Body of pancreas (tissue), 4 donors: ENCODE results near the gene NACC2.

ENCODE experiments used
- POLR2A ChIP-seq, 3 donors: fragments of 450-650 bp; IDR thresholded peaks; one replicate each; pipeline ENCODE4 v1.6.1; 2016; ENCODE audit warnings: antibody characterized with exemption in 3 of 3, mild to moderate bottlenecking in 2 of 3
- TF ChIP-seq, protein P1 (sequence below), 7 experiments: fragments of 450-650 bp in 4 of 7; fragments of 200-600 bp in 3 of 7; sonication (generic) in 3 of 7; IDR thresholded peaks; one replicate each; pipeline ENCODE4 v1.5.1; 2016 to 2019; ENCODE audit warnings: antibody characterized with exemption in 7 of 7

DNA sequence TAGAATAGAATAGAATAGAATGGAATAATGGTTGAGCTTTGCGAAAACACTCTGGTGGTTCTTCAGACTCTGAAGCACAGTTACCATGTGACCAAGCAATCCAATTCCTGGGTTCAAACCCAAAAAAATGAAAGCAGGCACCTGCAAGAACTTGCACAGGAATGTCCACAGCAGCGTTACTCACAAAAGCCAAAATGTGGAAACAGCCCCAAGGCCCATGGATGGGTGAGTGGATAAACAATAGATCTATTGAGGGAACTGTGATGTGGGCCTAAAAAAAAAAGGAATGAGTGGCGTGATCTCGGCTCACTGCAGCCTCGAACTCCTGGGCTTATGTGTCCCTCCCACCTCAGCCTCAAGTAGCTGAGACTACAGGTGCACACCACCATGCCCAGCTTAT lies 45.0 kb upstream of the NACC2 start:
- TF ChIP-seq, protein P1, sequence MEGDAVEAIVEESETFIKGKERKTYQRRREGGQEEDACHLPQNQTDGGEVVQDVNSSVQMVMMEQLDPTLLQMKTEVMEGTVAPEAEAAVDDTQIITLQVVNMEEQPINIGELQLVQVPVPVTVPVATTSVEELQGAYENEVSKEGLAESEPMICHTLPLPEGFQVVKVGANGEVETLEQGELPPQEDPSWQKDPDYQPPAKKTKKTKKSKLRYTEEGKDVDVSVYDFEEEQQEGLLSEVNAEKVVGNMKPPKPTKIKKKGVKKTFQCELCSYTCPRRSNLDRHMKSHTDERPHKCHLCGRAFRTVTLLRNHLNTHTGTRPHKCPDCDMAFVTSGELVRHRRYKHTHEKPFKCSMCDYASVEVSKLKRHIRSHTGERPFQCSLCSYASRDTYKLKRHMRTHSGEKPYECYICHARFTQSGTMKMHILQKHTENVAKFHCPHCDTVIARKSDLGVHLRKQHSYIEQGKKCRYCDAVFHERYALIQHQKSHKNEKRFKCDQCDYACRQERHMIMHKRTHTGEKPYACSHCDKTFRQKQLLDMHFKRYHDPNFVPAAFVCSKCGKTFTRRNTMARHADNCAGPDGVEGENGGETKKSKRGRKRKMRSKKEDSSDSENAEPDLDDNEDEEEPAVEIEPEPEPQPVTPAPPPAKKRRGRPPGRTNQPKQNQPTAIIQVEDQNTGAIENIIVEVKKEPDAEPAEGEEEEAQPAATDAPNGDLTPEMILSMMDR (IDR thresholded peaks at IDR 0.05) = no peak
- TF ChIP-seq POLR2A (IDR thresholded peaks at IDR 0.05) = no peak
